A204.1 (cell line): ENCODE measurements around the gene COLQ.
"Not testable (repeated sequence)": the region's sequence is repeated elsewhere in the genome, so short reads cannot be mapped to it uniquely, and the experiment has no call there.

Experiments
- FAIRE-seq: peaks from 2 replicates; lab custom pipeline; 2012; peaks lifted over from hg19 to GRCh38; lab: Jason Lieb, UNC

Gene COLQ

DNA sequence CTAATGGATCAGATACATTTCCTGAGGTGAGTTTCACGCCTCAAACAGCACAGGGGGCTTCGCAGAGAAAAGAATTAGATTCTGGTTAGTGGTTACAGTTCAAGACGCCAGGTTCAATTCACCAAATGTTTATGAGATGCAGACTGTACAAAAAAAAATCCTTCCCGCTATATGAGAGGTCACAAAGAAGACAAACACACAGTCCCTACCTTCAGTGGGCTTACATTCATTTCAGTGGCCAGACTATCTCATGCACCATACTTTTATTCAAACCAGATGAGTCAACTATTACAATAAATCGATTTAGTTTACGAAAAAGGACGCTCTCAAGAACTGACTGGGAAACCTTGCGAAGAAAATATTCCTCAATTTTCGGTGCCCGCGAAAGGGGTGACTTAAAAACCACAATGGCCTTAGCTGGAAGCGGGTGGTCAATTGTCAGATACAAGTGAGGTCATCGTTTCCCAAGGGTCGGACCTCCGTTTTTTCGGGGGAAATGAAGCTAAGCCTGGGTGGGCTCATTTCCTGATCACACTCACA, 94.9 kb downstream of the COLQ start:
- FAIRE-seq: no peak

DNA sequence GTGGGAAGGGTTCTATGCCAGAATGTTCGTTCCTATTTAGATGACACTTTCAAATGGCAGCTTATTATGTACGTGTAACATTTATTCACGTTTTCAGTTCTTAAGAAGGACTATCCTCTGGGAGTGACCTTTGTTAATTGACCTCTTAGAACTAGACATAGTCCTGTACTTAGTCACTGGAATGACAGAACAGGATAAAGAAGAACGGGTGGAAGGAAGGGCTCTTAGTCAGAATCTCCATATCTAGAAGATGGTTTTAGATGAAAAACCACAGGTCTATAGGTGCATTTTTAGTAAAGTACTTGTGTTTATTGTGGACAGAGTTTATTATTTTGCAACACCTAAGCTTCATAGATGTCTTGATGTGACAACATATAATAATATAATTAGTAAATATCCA, 100.6 kb downstream of the COLQ start:
- FAIRE-seq: no peak

DNA sequence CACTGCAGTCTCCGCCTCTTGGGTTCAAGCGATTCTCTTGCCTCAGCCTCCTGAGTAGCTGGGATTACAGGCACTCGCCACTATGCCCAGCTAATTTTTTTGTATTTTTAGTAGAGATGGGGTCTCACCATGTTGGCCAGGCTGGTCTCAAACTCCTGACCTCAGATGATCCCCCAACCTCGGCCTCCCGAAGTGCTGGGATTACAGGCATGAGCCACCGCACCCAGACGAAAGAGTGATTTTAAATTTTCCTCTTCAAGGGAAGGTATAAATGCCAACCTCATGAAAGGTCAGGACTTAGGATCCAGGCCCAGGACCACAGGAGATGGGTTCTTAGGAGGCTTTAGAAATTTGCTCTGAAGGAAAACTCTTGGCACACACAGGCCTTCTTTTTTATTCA, 110.5 kb downstream of the COLQ start:
- not testable (repeated sequence) for FAIRE-seq

- FAIRE-seq: no peak
Observed at GRCh38 chr3:15409774-15410173, 111.7 kb downstream of the COLQ start.

DNA sequence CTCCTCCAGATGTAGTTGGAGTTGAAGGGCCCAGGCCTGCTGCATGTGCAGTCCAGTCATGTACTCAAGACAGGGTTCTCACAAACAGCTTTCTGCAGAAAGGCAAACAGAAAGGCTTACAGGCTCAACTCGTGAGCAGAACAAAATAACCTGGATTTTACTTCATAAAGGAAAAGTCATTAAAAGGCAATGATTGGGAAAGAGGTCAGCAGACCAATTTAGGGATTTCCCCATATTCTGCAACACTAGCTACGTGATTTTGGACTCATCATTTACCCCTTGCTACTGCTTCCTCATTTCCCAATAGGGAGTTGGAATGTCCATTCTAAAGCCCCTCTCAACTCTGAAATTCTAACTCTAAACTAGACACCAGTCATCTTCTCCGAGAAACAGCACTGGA, 112.3 kb downstream of the COLQ start:
- FAIRE-seq: no peak

DNA sequence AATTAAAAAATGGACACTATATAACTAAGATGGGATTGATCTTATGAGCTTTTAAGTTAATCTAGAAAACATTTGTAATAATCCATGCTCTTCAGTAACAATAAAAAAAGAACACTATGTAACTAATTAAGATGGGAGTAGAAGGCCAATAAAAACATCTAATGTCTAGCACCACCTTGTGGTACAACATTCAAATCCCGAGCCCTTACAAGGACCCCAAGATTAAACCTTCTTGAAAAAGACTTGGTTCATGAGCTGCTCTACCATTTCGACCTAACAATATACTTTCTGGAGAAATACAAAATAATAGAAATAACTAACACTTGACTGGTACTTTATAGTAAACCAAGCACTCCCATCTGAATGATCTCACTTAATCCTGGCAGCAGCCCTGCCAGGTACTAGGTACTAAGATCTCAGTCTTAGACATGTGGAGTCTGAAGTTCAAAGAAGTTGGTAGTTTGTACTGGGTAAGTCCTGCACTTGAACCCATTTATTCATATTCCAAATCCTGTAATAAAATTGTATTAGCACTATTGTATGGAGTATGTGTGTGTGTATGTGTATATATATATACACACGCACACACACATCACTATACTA, 116.0 kb downstream of the COLQ start:
- FAIRE-seq: peak; percentile 80

GRCh38 chr3:15404767-15405166, 116.7 kb downstream of the COLQ start:
- FAIRE-seq: no peak

GRCh38 chr3:15403965-15404364, 117.5 kb downstream of the COLQ start:
- FAIRE-seq: no peak

GRCh38 chr3:15403495-15403894, 118.0 kb downstream of the COLQ start:
- no peak for FAIRE-seq

DNA sequence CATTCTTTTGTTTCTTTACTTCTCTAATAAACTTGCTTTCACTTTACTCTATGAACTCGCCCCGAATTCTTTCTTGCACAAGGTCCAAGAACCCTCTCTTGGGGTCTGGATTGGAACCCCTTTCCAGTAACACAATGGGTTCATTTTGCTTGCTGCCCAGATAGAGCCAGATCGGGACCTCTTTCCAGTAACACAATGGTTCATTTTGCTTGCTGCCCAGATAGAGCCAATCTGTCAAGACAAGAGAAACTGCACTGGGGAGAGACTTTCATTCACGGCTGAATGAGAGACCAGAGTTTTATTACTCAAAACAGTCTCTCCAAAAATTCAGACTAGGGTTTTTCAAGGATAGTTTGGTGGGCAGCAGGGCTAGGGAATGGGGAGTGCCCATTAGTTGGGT, 119.6 kb downstream of the COLQ start:
- no peak for FAIRE-seq
